ENCODE results near the gene SFTA2. TPM values are rescaled to one million over a fixed set of nuclear protein-coding genes. Genes with fewer than 3 reads are reported as not detected.

SFTA2 gene
- total RNA-seq, 1 donor: not detected

- DNase-seq (ENCODE audit: low read depth): peak; percentile 53
- H3K4me3 ChIP-seq (ENCODE audit: low read depth, low read length): no peak overlapping the region
- TF ChIP-seq, protein P1, sequence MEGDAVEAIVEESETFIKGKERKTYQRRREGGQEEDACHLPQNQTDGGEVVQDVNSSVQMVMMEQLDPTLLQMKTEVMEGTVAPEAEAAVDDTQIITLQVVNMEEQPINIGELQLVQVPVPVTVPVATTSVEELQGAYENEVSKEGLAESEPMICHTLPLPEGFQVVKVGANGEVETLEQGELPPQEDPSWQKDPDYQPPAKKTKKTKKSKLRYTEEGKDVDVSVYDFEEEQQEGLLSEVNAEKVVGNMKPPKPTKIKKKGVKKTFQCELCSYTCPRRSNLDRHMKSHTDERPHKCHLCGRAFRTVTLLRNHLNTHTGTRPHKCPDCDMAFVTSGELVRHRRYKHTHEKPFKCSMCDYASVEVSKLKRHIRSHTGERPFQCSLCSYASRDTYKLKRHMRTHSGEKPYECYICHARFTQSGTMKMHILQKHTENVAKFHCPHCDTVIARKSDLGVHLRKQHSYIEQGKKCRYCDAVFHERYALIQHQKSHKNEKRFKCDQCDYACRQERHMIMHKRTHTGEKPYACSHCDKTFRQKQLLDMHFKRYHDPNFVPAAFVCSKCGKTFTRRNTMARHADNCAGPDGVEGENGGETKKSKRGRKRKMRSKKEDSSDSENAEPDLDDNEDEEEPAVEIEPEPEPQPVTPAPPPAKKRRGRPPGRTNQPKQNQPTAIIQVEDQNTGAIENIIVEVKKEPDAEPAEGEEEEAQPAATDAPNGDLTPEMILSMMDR (IDR thresholded peaks at IDR 0.05; ENCODE audit: insufficient read depth, low read depth, low read length): no peak
These were observed 43.8 kb downstream of the SFTA2 start for GRCh38 chr6:30887901-30888815.

DNA sequence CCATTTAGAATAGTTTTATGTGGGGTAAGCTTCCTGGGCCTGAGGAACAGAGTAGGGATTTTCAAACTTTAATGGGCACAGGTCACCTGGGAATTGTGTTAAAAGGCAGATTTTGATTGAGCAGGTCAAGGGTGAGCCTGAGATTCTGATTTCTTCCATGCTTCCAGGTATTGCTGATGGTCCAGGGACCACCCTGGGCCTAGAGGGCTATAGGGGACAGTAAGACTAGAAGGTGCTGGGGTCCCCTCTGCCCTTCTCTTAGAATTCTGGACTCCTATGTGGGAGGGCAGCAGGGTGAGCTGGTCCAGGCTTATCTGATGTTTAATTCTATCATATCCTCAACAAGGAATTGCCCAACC lies 45.1 kb downstream of the SFTA2 start:
- TF ChIP-seq, protein P1 (IDR thresholded peaks at IDR 0.05; ENCODE audit: insufficient read depth, low read depth, low read length): no peak
- DNase-seq (ENCODE audit: low read depth): no peak
- no peak overlapping the region for H3K4me3 ChIP-seq (ENCODE audit: low read depth, low read length)

DNA sequence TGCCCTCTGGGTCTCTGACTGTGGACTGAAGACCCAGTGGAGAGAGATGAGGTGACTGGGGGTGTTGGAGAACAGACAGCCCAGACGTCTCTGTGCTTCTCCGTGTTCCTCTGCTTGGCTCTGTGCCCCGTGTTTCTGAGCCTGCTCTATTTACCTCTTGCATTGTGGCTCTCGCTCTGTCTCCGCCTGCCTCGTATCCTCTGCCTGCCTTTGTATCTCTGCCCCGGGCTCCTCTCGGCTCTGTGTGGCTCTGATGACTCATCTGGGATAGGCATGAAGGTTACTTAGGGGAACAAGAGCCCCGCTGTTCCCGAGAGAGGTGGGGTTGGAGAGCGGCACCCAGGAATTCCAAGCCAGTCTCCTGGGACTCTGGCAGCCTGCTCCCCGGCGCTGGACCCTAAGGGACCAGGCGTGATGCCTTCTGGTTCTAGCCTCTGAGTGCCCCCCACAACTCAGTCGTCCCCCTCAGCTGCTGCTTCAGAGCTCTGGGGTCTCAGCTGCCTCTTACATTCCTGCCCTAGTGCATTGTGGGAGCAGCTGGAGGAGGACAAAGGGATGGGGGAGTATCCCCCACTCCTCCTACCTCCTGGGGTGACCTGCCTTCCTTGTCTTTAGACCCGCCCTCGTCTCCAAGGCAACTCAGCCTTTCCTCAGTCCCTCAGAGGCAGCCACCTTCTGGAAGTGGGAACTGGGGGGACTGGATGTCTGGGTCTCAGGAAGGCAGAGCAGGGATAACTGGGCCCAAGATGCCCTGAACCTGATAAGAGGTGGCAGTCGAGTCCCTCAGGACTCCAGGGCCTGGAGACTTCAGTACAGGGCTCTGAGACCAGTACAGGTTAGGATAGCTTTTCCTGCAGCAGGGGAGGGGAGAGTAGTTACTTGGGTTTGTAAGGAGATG lies 45.7 kb downstream of the SFTA2 start:
- H3K4me3 ChIP-seq (ENCODE audit: low read depth, low read length): peak overlapping the region; percentile 74
- TF ChIP-seq, protein P1 (IDR thresholded peaks at IDR 0.05; ENCODE audit: insufficient read depth, low read depth, low read length): no peak
- peak; percentile 83 for DNase-seq (ENCODE audit: low read depth)

DNA sequence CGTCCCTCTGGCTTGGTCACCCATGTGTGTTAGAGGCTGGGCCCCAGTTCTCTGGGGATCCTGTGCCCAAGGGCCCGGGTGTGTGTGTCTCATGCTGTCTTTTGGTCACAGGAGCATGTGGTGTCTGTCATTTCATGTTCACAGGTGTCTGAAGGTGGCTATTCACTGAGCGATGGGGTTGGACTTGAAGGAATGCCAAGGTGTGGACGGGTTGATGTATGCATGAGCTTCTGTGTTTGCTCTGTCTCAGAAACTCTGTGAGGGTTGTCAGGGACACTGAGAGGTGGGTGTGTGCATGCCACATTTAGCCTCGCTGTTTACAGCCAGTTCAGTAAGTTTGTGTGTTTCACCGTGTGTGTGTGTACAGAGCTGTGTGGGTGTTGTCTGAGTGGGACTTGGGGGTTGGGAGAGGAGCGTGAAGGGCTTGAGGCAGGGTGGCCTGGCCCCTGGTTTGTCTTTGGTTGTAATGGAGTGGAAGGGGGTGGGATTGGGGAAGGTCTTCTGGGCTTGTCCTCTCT lies 46.4 kb downstream of the SFTA2 start:
- peak; percentile 19 for DNase-seq (ENCODE audit: low read depth)
- TF ChIP-seq, protein P1 (IDR thresholded peaks at IDR 0.05; ENCODE audit: insufficient read depth, low read depth, low read length): no peak
- peak overlapping the region; percentile 74 for H3K4me3 ChIP-seq (ENCODE audit: low read depth, low read length)

GRCh38 chr6:30884521-30885480 lies 47.2 kb downstream of the SFTA2 start:
- peak; percentile 29 for DNase-seq (ENCODE audit: low read depth)
- peak overlapping the region; percentile 74 for H3K4me3 ChIP-seq (ENCODE audit: low read depth, low read length)
- TF ChIP-seq, protein P1 (IDR thresholded peaks at IDR 0.05; ENCODE audit: insufficient read depth, low read depth, low read length): no peak
